ENCODE results near the gene ZNF335. TPM values are rescaled to one million over a fixed set of nuclear protein-coding genes. Genes with fewer than 3 reads are reported as not detected.

Gene ZNF335
- total and polyA plus RNA-seq, 2 of the 8 experiments (the other 6 are each of a cell fraction or from before 2014, with no cell fraction given) = 12.4 to 14.6 TPM

- Histone ChIP-seq H3K4me3 (ENCODE audit: extremely low read depth in 1 of 4, insufficient read depth in 2 of 4, low read depth in 3 of 4, low read length in 4 of 4) (no peak overlapping the region), H2BK12ac (ENCODE audit: low read depth, low read length) (no peak overlapping the region), H3K23me2 (ENCODE audit: low read depth, low read length) (no peaks in the 10 kb centered on the region), H3K27me3 (replicated peaks in 1 of 4; ENCODE audit: control insufficient read depth in 3 of 4, extremely low read depth in 1 of 4, insufficient read depth in 3 of 4, low read length in 3 of 4) (no peaks in the 10 kb centered on the region), H3K9me3 (ENCODE audit: insufficient read depth in 2 of 2, low read depth in 1 of 2, low read length in 1 of 2) (no peaks in the 10 kb centered on the region), H4K8ac (ENCODE audit: extremely low read depth, insufficient read depth, low read length) (no peak overlapping the region), H3K9ac (replicated peaks in 1 of 4; ENCODE audit: extremely low read depth in 1 of 4, low read depth in 3 of 4, low read length in 3 of 4) (no peak overlapping the region), H2AK5ac (ENCODE audit: low read depth, low read length) (no peak overlapping the region), H3K23ac (ENCODE audit: insufficient read length) (no peak overlapping the region), H3K27ac (ENCODE audit: low read depth, low read length) (no peak overlapping the region), H4K5ac (ENCODE audit: insufficient read length, low read depth, low read length) (no peak overlapping the region), H2BK20ac (ENCODE audit: low read length) (no peak overlapping the region), H4K91ac (replicated peaks; ENCODE audit: insufficient read length, low read length) (no peak overlapping the region), H3K4ac (replicated peaks; ENCODE audit: insufficient read length, low read depth, low read length) (no peak overlapping the region), H3K79me2 (ENCODE audit: control insufficient read depth in 1 of 2, insufficient read depth in 2 of 2, low read length in 2 of 2) (no peaks in the 10 kb centered on the region), H3K18ac (ENCODE audit: extremely low read depth, low read length) (no peak overlapping the region), H3K36me3 (ENCODE audit: control insufficient read depth in 2 of 4, insufficient read depth in 4 of 4, low read length in 3 of 4) (no peaks in the 10 kb centered on the region), H2BK15ac (ENCODE audit: low read length) (no peak overlapping the region), H3K56ac (replicated peaks; ENCODE audit: insufficient read length, low read depth, low read length) (no peak overlapping the region), H3K14ac (ENCODE audit: insufficient read length) (no peak overlapping the region), H2BK120ac (replicated peaks; ENCODE audit: low read depth, low read length) (no peak overlapping the region), H3K4me1 (replicated peaks in 1 of 4; ENCODE audit: control insufficient read depth in 3 of 4, insufficient read depth in 4 of 4, low read length in 3 of 4) (peaks cover 3 to 5% (median 4%) of the 10 kb centered on the region in 4 experiments; a peak in 4 of 7 replicates), H2BK5ac (ENCODE audit: low read depth, low read length) (no peak overlapping the region), H3K4me2 (ENCODE audit: insufficient read depth in 1 of 2, low read depth in 2 of 2, low read length in 2 of 2) (no peak overlapping the region), H4K20me1 (replicated peaks in 1 of 2; ENCODE audit: control insufficient read depth in 1 of 2, insufficient read depth in 2 of 2, low read length in 2 of 2) (no peaks in the 10 kb centered on the region), H3K79me1 (ENCODE audit: low read depth, low read length) (no peaks in the 10 kb centered on the region), H2AFZ (ENCODE audit: low read length) (no peak overlapping the region)
- 81% methylated on average over 2 of the region's 2 CpGs; no CpG with 5 or more reads in 1 of the 2 experiments for WGBS, 2 experiments (ENCODE audit: extremely low coverage in 1 of 2, insufficient coverage in 1 of 2, insufficient read length in 1 of 2, insufficient replicate concordance in 2 of 2, low coverage in 1 of 2, low lambda C conversion rate in 2 of 2, missing lambda C conversion rate in 1 of 2)
- CTCF ChIA-PET (ENCODE audit: partially characterized antibody) = interaction anchor here (0.7 to 2.4 kb wide), 3 partner anchors 10 to 60 kb away, joined by 3 to 10 read pairs (median 4); no protein-coding TSS in a partner anchor
- POLR2A ChIA-PET (ENCODE audit: partially characterized antibody) = interaction anchor here (0.9 to 18.4 kb wide), 8 partner anchors 6 to 36 kb away, joined by 3 to 283 read pairs (median 13); partner anchors contain the start of genes CTSA, NEURL2, PCIF1 and PLTP
- FAIRE-seq = no peak
- DNase-seq (ENCODE audit: low read depth in 1 of 2, low spot score in 2 of 2) = no peak
- TF ChIP-seq MAFK (IDR thresholded peaks at IDR 0.05; ENCODE audit: low read depth, low read length) (no peak), CTBP2 (IDR thresholded peaks at IDR 0.05; ENCODE audit: borderline replicate concordance, insufficient read depth, insufficient read length, low read length) (no peak), GTF2F1 (IDR thresholded peaks at IDR 0.05; ENCODE audit: borderline replicate concordance, low read depth, low read length) (no peak), BRCA1 (IDR thresholded peaks at IDR 0.05; ENCODE audit: low read depth, low read length) (no peak), SIN3A (conservative IDR thresholded peaks at IDR 0.05 in 1 of 2, IDR thresholded peaks at IDR 0.05 in 1 of 2; ENCODE audit: low read depth in 1 of 2, low read length in 2 of 2) (no peak), ATF2 (IDR thresholded peaks at IDR 0.05; ENCODE audit: low read length) (no peak), JUN (IDR thresholded peaks at IDR 0.05; ENCODE audit: low read depth, low read length) (no peak), ZNF274 (IDR thresholded peaks at IDR 0.05; ENCODE audit: borderline replicate concordance, extremely low read depth, low read length) (no peak), ASH2L (IDR thresholded peaks at IDR 0.05; ENCODE audit: low read length) (no peak), YY1 (IDR thresholded peaks at IDR 0.05; ENCODE audit: low read depth, low read length) (no peak), SP1 (IDR thresholded peaks at IDR 0.05; ENCODE audit: low read depth, low read length) (no peak), CBX5 (IDR thresholded peaks at IDR 0.05; ENCODE audit: low read depth, low read length) (no peak), HDAC2 (IDR thresholded peaks at IDR 0.05; ENCODE audit: borderline replicate concordance in 1 of 2, low read depth in 2 of 2, low read length in 2 of 2) (no peak)
Measured at GRCh38 chr20:45926731-45927070, 45.3 kb downstream of the ZNF335 start.

All from H1 (cell line).